Peyer's patch (tissue), 4 donors: ENCODE measurements around the gene PDLIM7. TPM values are rescaled to one million over a fixed set of nuclear protein-coding genes. Genes with fewer than 3 reads are reported as not detected.

Experiments
- DNase-seq, 3 donors: peaks; one replicate each; pipeline ENCODE4 v3.0.0-alpha.2; 2017 to 2019
- H3K27ac ChIP-seq, 4 donors: fragments of 200-600 bp; sonication (generic); one replicate each; pipeline ENCODE4 v1.5.1; 2016 to 2019
- H3K27me3 ChIP-seq, 2 donors: fragments of 200-600 bp; sonication (generic); one replicate each; pipeline ENCODE4 v1.5.1; 2019
- H3K36me3 ChIP-seq, 3 donors: fragments of 200-600 bp; sonication (generic); one replicate each; pipeline ENCODE4 v1.5.1; 2016 to 2019
- H3K4me1 ChIP-seq, 4 donors: fragments of 200-600 bp; sonication (generic); one replicate each; pipeline ENCODE4 v1.5.1; 2016 to 2019
- H3K4me3 ChIP-seq, 4 donors: fragments of 200-600 bp; sonication (generic); 1 replicate in 3 of 4; 2 replicates in 1 of 4; pipeline ENCODE4 v1.5.1; 2016 to 2019; ENCODE audit warnings: mild to moderate bottlenecking in 1 of 4
- H3K9me3 ChIP-seq, 4 donors: fragments of 200-600 bp; sonication (generic); one replicate each; pipeline ENCODE4 v1.5.1; 2016 to 2019; ENCODE audit warnings: mild to moderate bottlenecking in 1 of 4
- CTCF ChIP-seq, 6 experiments: fragments of 450-650 bp in 4 of 6; fragments of 200-600 bp in 2 of 6; sonication (generic) in 1 of 6; IDR thresholded peaks; one replicate each; pipeline ENCODE4 v1.5.1; 2017 to 2019; ENCODE audit warnings: antibody characterized with exemption in 6 of 6, mild to moderate bottlenecking in 3 of 6, moderate library complexity in 1 of 6
- POLR2A ChIP-seq, 2 donors: fragments of 450-650 bp; IDR thresholded peaks; one replicate each; pipeline ENCODE4 v1.5.1; 2017; ENCODE audit warnings: antibody characterized with exemption in 2 of 2, mild to moderate bottlenecking in 2 of 2, moderate library complexity in 2 of 2
- total RNA-seq, 4 donors: library from RNA; depleted of rRNA; stranded (reverse); fragments of >200 nt; gene quantifications; one replicate each; pipeline ENCODE4 v1.1.0, GENCODE V29; 2016

Gene PDLIM7
- total RNA-seq, 4 donors from 2014 or later: 17.4 to 137 (median 23.3) TPM

GRCh38 chr5:177494346-177495195, 2.8 kb downstream of the PDLIM7 start:
- H3K4me1 ChIP-seq: peaks cover 7 to 58% (median 24%) of the 10 kb centered on the region in 4 donors
- peak overlapping the region in 1 of 4 donors; percentile 31 for H3K4me3 ChIP-seq
- TF ChIP-seq POLR2A (IDR thresholded peaks at IDR 0.05) (no peak), CTCF (IDR thresholded peaks at IDR 0.05) (peak in 1 of 6 experiments; percentile 4)

DNA sequence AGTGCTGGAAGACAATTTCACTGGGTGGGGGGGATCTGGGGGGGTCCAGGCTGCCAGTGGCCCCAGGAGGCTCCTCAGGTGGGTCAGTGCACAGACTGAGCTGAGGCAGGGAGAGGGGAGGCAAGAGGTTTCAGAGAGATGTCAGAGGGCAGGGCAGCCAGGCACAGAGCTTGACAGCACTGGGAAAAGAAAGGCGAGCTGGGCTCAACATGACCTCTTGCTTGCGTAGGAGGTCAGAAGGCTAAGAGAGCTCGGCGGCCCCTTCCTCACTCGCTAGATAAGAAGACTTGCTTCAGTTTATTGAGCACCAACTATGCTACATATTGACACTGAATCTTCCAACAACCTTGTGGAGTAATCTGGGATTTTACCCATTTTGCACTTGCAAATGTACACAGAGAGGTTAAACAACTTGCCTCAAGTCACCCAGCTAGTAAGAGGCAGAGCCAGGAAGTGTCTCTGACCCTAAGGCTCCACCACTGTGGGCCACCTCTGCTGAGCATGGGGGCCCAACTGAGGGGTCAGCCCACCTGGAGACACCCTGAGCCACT, 3.5 kb downstream of the PDLIM7 start:
- no peak for TF ChIP-seq CTCF (IDR thresholded peaks at IDR 0.05)
- TF ChIP-seq POLR2A (IDR thresholded peaks at IDR 0.05): no peak
- H3K9me3 ChIP-seq: no peaks in the 10 kb centered on the region
- peaks cover 0 to 23% (median 0%) of the 10 kb centered on the region in 3 donors for H3K36me3 ChIP-seq
- peak overlapping the region in 3 of 4 donors; percentile 87 to 91 (median 90) for H3K27ac ChIP-seq
- DNase-seq: no peak
- H3K4me3 ChIP-seq: no peak overlapping the region
- peaks cover 7 to 64% (median 24%) of the 10 kb centered on the region in 4 donors for H3K4me1 ChIP-seq
- H3K27me3 ChIP-seq: no peaks in the 10 kb centered on the region

More at GRCh38 chr5:177494346-177495195, 2.8 kb downstream of the PDLIM7 start:
- peak overlapping the region; percentile 60 to 91 (median 88) for H3K27ac ChIP-seq
- peak in 1 of 3 donors; percentile 63 for DNase-seq
- H3K9me3 ChIP-seq: no peaks in the 10 kb centered on the region
- H3K27me3 ChIP-seq: no peaks in the 10 kb centered on the region
- H3K36me3 ChIP-seq: peaks cover 0 to 20% (median 0%) of the 10 kb centered on the region in 3 donors

DNA sequence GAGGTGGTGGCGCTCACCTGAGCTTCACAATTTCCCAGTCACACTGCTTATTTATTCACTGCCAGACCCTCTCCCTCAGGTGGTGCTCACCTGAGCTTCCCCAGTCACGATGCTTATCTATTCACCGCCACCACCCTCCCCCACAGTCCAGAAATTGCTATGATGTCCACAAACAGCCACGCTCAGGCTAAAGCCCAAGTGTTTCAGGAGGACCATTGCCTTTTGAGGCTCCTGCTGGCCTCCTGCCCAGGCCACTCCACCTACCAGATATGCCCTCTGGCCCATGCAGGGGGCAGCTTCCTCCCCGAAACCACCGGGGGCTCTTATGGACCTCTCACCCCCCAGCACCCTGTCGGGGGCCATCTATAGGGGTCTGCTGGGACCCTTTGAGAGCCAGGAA, 4.6 kb downstream of the PDLIM7 start:
- Histone ChIP-seq H3K4me3 (no peak overlapping the region), H3K27me3 (no peaks in the 10 kb centered on the region), H3K4me1 (peaks cover 7 to 56% (median 23%) of the 10 kb centered on the region in 4 donors), H3K36me3 (peaks cover 0 to 29% (median 0%) of the 10 kb centered on the region in 3 donors), H3K9me3 (no peaks in the 10 kb centered on the region), H3K27ac (peak overlapping the region in 1 of 4 donors; percentile 90)
- no peak for DNase-seq
- TF ChIP-seq POLR2A (IDR thresholded peaks at IDR 0.05) (no peak), CTCF (IDR thresholded peaks at IDR 0.05) (no peak)

GRCh38 chr5:177491983-177492746, 5.2 kb downstream of the PDLIM7 start:
- TF ChIP-seq POLR2A (IDR thresholded peaks at IDR 0.05) (no peak), CTCF (IDR thresholded peaks at IDR 0.05) (no peak)
- H3K27me3 ChIP-seq: no peaks in the 10 kb centered on the region
- H3K36me3 ChIP-seq: peaks cover 0 to 36% (median 0%) of the 10 kb centered on the region in 3 donors
- H3K4me3 ChIP-seq: no peak overlapping the region
- H3K27ac ChIP-seq: peak overlapping the region in 1 of 4 donors; percentile 90
- no peak for DNase-seq
- peaks cover 7 to 55% (median 23%) of the 10 kb centered on the region in 4 donors for H3K4me1 ChIP-seq
- no peaks in the 10 kb centered on the region for H3K9me3 ChIP-seq

DNA sequence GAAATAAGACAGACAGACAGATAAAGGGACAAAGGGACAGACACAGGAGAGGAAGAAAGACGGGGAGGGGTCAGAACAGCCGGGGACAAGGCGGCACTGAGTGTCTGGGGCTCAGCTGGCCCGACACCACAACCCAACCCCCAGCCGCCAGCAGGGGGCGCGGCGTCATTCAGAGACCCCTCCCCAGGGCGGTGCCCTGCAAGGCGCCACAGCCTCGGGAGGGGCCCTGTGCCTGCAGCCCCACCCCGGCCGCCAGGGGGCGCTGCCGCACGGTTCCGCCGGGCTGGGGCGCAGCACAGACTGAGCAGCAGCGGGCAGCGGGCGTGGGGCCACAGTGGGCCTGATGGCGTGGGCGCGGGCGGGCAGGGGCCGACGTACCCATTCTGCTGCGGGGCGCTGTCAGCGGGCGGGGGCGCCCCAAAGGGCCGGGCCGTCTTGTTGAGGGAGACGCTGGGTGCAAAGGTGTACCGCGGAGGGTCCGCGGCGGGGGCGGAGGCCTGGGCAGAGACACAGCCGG, 5.9 kb downstream of the PDLIM7 start:
- H3K27ac ChIP-seq: peak overlapping the region in 1 of 4 donors; percentile 90
- TF ChIP-seq CTCF (IDR thresholded peaks at IDR 0.05): peak; percentile 25 to 70 (median 54)
- TF ChIP-seq POLR2A (IDR thresholded peaks at IDR 0.05): no peak
- DNase-seq: no peak
- H3K9me3 ChIP-seq: no peaks in the 10 kb centered on the region
- H3K36me3 ChIP-seq: peaks cover 0 to 38% (median 0%) of the 10 kb centered on the region in 3 donors
- peaks cover 7 to 52% (median 19%) of the 10 kb centered on the region in 4 donors for H3K4me1 ChIP-seq
- no peak overlapping the region for H3K4me3 ChIP-seq
- H3K27me3 ChIP-seq: no peaks in the 10 kb centered on the region
